H9 (cell line): Measurements from ENCODE around the gene SLC35E3. TPM values are rescaled to one million over a fixed set of nuclear protein-coding genes. Genes with fewer than 3 reads are reported as not detected.

Source experiments
- DNase-seq: peaks from one replicate; pipeline ENCODE4 v3.0.0-alpha.2; 2017
- H2AFZ ChIP-seq: one replicate; pipeline ENCODE4 v1.6.1; 2013; ENCODE audit warnings: mild to moderate bottlenecking, low read length, control low read depth, moderate library complexity
- H2AK5ac ChIP-seq: 2 replicates; pipeline ENCODE4 v1.6.1; 2013; ENCODE audit warnings: low read length, control low read depth, mixed read lengths; ENCODE audit not compliant: insufficient read length
- H2BK120ac ChIP-seq: one replicate; pipeline ENCODE4 v1.6.1; 2013; ENCODE audit warnings: low read depth, mild to moderate bottlenecking, low read length, control low read depth, inconsistent platforms; ENCODE audit not compliant: poor library complexity, severe bottlenecking
- H2BK12ac ChIP-seq: 2 replicates; pipeline ENCODE4 v1.6.1; 2013; ENCODE audit warnings: low read length, control low read depth, mixed read lengths, low read depth; ENCODE audit not compliant: insufficient read length
- H2BK15ac ChIP-seq: 2 replicates; pipeline ENCODE4 v1.6.1; 2013; ENCODE audit warnings: low read depth, low read length, control low read depth
- H2BK20ac ChIP-seq: one replicate; pipeline ENCODE4 v1.6.1; 2013; ENCODE audit warnings: low read depth, mild to moderate bottlenecking, low read length, control low read depth, inconsistent platforms; ENCODE audit not compliant: poor library complexity, severe bottlenecking
- H2BK5ac ChIP-seq: 2 replicates; pipeline ENCODE4 v1.6.1; 2013; ENCODE audit warnings: low read length, control low read depth, mixed read lengths; ENCODE audit not compliant: insufficient read length
- H3K14ac ChIP-seq: 2 replicates; pipeline ENCODE4 v1.6.1; 2013; ENCODE audit warnings: low read length, control low read depth; ENCODE audit not compliant: insufficient read depth
- H3K18ac ChIP-seq: 2 replicates; pipeline ENCODE4 v1.6.1; 2013; ENCODE audit warnings: low read depth, mild to moderate bottlenecking, mixed read lengths, low read length, control low read depth; ENCODE audit not compliant: insufficient read length
- H3K23ac ChIP-seq: 2 replicates; pipeline ENCODE4 v1.6.1; 2013; ENCODE audit warnings: low read length, control low read depth, mixed read lengths, low read depth; ENCODE audit not compliant: insufficient read length
- H3K23me2 ChIP-seq: 2 replicates; pipeline ENCODE4 v1.6.1; 2013; ENCODE audit warnings: low read depth, mild to moderate bottlenecking, mixed read lengths, low read length, control low read depth; ENCODE audit not compliant: insufficient read length, poor library complexity, severe bottlenecking
- H3K27ac ChIP-seq: 2 replicates; pipeline ENCODE4 v1.5.1; 2013; ENCODE audit warnings: low read length, control low read depth, mixed read lengths, low read depth; ENCODE audit not compliant: insufficient read length
- H3K27me3 ChIP-seq: 2 replicates; pipeline ENCODE4 v1.6.1; 2013; ENCODE audit warnings: low read length, control low read depth, inconsistent platforms; ENCODE audit not compliant: insufficient read depth
- H3K4ac ChIP-seq: 2 replicates; pipeline ENCODE4 v1.6.1; 2013; ENCODE audit warnings: low read depth, mild to moderate bottlenecking, control low read depth, inconsistent platforms, low read length, moderate library complexity
- H3K4me1 ChIP-seq: 2 replicates; pipeline ENCODE4 v1.6.1; 2013; ENCODE audit warnings: low read length, control low read depth, inconsistent platforms; ENCODE audit not compliant: insufficient read depth
- H3K4me2 ChIP-seq: 2 replicates; pipeline ENCODE4 v1.6.1; 2013; ENCODE audit warnings: low read length, control low read depth, mixed read lengths; ENCODE audit not compliant: insufficient read length, insufficient read depth
- H3K56ac ChIP-seq: 2 replicates; pipeline ENCODE4 v1.6.1; 2013; ENCODE audit warnings: low read depth, mild to moderate bottlenecking, mixed read lengths, low read length, control low read depth; ENCODE audit not compliant: insufficient read length
- H3K79me1 ChIP-seq: 2 replicates; pipeline ENCODE4 v1.6.1; 2013; ENCODE audit warnings: low read depth, mild to moderate bottlenecking, moderate library complexity, low read length, control low read depth, inconsistent platforms; ENCODE audit not compliant: insufficient read depth, poor library complexity, severe bottlenecking
- H3K79me2 ChIP-seq: 2 replicates; pipeline ENCODE4 v1.6.1; 2013; ENCODE audit warnings: low read length, control low read depth, inconsistent platforms; ENCODE audit not compliant: insufficient read depth
- H3K9ac ChIP-seq: 2 replicates; pipeline ENCODE4 v1.6.1; 2013; ENCODE audit warnings: low read length, control low read depth, mixed read lengths; ENCODE audit not compliant: insufficient read length; ENCODE audit errors: extremely low read depth
- H3K9me3 ChIP-seq: one replicate; pipeline ENCODE4 v1.6.1; 2013; ENCODE audit warnings: low read depth, low read length, inconsistent platforms; ENCODE audit not compliant: control insufficient read depth
- H3T11ph ChIP-seq: one replicate; pipeline ENCODE4 v1.6.1; 2013; ENCODE audit warnings: mild to moderate bottlenecking, low read length, control low read depth, inconsistent platforms
- H4K20me1 ChIP-seq: one replicate; pipeline ENCODE4 v1.6.1; 2013; ENCODE audit not compliant: control insufficient read depth, insufficient read length, insufficient read depth
- H4K5ac ChIP-seq: 2 replicates; pipeline ENCODE4 v1.6.1; 2013; ENCODE audit warnings: low read depth, mild to moderate bottlenecking, mixed read lengths, low read length, control low read depth; ENCODE audit not compliant: insufficient read length
- H4K8ac ChIP-seq: replicated peaks from 2 replicates; pipeline ENCODE4 v1.6.1; 2013; ENCODE audit warnings: low read length, control low read depth, mixed read lengths, low read depth; ENCODE audit not compliant: insufficient read length
- H4K91ac ChIP-seq: 2 replicates; pipeline ENCODE4 v1.6.1; 2013; ENCODE audit warnings: low read depth, mild to moderate bottlenecking, moderate library complexity, mixed read lengths, low read length, control low read depth; ENCODE audit not compliant: insufficient read length
- H3K27ac Mint-ChIP-seq, 3 experiments: 2 replicates in 2 of 3; 3 replicates in 1 of 3; pipeline ENCODE4 v1.8.0; 2020 to 2021; ENCODE audit warnings: mixed read lengths in 3 of 3, mild to moderate bottlenecking in 1 of 3, moderate library complexity in 1 of 3
- H3K27me3 Mint-ChIP-seq: 2 replicates; pipeline ENCODE4 v1.8.0; 2021; ENCODE audit warnings: low read depth, mild to moderate bottlenecking, moderate library complexity, mixed read lengths
- H3K36me3 Mint-ChIP-seq, 3 experiments: 2 replicates in 2 of 3; 3 replicates in 1 of 3; pipeline ENCODE4 v1.8.0; 2020 to 2021; ENCODE audit warnings: low read depth in 3 of 3, mixed read lengths in 3 of 3; ENCODE audit not compliant: insufficient read depth in 1 of 3
- H3K4me1 Mint-ChIP-seq, 2 experiments: 2 replicates each; pipeline ENCODE4 v1.8.0; 2020; ENCODE audit warnings: mixed read lengths in 2 of 2
- H3K4me3 Mint-ChIP-seq, 2 experiments: 2 replicates in 1 of 2; 3 replicates in 1 of 2; pipeline ENCODE4 v1.8.0; 2020 to 2021; ENCODE audit warnings: mild to moderate bottlenecking in 2 of 2, mixed read lengths in 2 of 2, moderate library complexity in 1 of 2
- H3K9me3 Mint-ChIP-seq, 2 experiments: 2 replicates in 1 of 2; 3 replicates in 1 of 2; pipeline ENCODE4 v1.8.0; 2020; ENCODE audit warnings: mild to moderate bottlenecking in 2 of 2, mixed read lengths in 2 of 2, moderate library complexity in 1 of 2
- WGBS: extraction: QIAGEN DNeasy Blood & Tissue Kit; methylation state at CpG from one replicate; pipeline ENCODE4 v1.1.7; 2013; ENCODE audit warnings: missing lambda C conversion rate, low lambda C conversion rate, mixed read lengths; ENCODE audit not compliant: insufficient read length; ENCODE audit errors: extremely low coverage; 5-methylcytosine and 5-hydroxymethylcytosine counted together
- total RNA-seq: library from RNA; stranded (reverse); gene quantifications from 2 replicates; pipeline ENCODE4 v1.2.1, GENCODE V29; 2021
- TF ChIP-seq, protein P1 (sequence below): fragments of 200-600 bp; sonication (generic); conservative IDR thresholded peaks from 3 replicates; pipeline ENCODE4 v1.8.0; 2021; ENCODE audit warnings: antibody characterized with exemption, mild to moderate bottlenecking

SLC35E3 gene
- total RNA-seq, 1 experiment from 2014 or later = 17.9 TPM

DNA sequence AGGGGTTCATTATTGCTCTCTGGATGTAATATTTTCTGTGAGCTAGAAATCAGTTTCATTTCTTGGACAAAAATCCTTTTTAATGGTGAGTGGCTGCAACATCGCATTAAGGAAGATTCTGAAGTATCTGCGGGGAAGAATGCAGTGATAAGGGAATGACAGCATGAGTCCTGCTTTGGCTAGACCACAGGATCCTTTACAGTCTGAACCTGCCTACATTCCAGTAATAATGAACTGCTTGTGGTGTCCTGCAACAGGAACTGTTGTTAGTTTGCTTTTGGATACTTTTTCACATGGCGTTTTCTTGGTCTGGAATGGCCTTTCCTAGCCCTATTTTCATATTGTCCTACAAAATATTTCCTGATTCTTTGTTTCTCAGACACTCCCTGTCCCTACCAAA lies 77.7 kb downstream of the SLC35E3 start:
- no peaks in the 10 kb centered on the region for H3K79me1 ChIP-seq
- H4K20me1 ChIP-seq = no peaks in the 10 kb centered on the region
- H4K5ac ChIP-seq = no peak overlapping the region
- no peaks in the 10 kb centered on the region for H3K79me2 ChIP-seq
- H3K23ac ChIP-seq = no peak overlapping the region
- peaks cover 25 to 93% (median 79%) of the 10 kb centered on the region in 3 experiments; a peak in 6 of 7 replicates for H3K36me3 Mint-ChIP-seq
- WGBS = no CpG with 5 or more reads among the region's 3 CpGs
- no peak overlapping the region for H3K9ac ChIP-seq
- no peak overlapping the region for H2BK120ac ChIP-seq
- H3K18ac ChIP-seq = no peak overlapping the region
- no peaks in the 10 kb centered on the region for H3K9me3 ChIP-seq
- no peak overlapping the region for H3K4ac ChIP-seq
- H2BK12ac ChIP-seq = no peak overlapping the region
- no peak overlapping the region for H3T11ph ChIP-seq
- H3K56ac ChIP-seq = no peak overlapping the region
- H4K8ac ChIP-seq = no peak overlapping the region
- no peak overlapping the region for H3K27ac Mint-ChIP-seq
- H2BK15ac ChIP-seq = no peak overlapping the region
- H3K4me2 ChIP-seq = no peak overlapping the region
- no peaks in the 10 kb centered on the region for H3K23me2 ChIP-seq
- H3K14ac ChIP-seq = no peak overlapping the region
- no peak for DNase-seq
- TF ChIP-seq, protein P1, sequence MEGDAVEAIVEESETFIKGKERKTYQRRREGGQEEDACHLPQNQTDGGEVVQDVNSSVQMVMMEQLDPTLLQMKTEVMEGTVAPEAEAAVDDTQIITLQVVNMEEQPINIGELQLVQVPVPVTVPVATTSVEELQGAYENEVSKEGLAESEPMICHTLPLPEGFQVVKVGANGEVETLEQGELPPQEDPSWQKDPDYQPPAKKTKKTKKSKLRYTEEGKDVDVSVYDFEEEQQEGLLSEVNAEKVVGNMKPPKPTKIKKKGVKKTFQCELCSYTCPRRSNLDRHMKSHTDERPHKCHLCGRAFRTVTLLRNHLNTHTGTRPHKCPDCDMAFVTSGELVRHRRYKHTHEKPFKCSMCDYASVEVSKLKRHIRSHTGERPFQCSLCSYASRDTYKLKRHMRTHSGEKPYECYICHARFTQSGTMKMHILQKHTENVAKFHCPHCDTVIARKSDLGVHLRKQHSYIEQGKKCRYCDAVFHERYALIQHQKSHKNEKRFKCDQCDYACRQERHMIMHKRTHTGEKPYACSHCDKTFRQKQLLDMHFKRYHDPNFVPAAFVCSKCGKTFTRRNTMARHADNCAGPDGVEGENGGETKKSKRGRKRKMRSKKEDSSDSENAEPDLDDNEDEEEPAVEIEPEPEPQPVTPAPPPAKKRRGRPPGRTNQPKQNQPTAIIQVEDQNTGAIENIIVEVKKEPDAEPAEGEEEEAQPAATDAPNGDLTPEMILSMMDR = no peak
- no peaks in the 10 kb centered on the region for H3K27me3 ChIP-seq
- no peak overlapping the region for H2BK20ac ChIP-seq
- H3K27me3 Mint-ChIP-seq = no peaks in the 10 kb centered on the region
- H2AFZ ChIP-seq = no peak overlapping the region
- no peaks in the 10 kb centered on the region for H3K4me1 Mint-ChIP-seq
- H3K27ac ChIP-seq = no peak overlapping the region
- no peaks in the 10 kb centered on the region for H3K4me1 ChIP-seq
- no peak overlapping the region for H2BK5ac ChIP-seq
- no peak overlapping the region for H4K91ac ChIP-seq
- no peaks in the 10 kb centered on the region for H3K9me3 Mint-ChIP-seq
- H3K4me3 Mint-ChIP-seq = no peak overlapping the region
- H2AK5ac ChIP-seq = no peak overlapping the region
